ENCODE measurements around the gene ADAMTS2. TPM values are rescaled to one million over a fixed set of nuclear protein-coding genes. Genes with fewer than 3 reads are reported as not detected.

The ADAMTS2 gene
- total RNA-seq, 1 experiment from 2014 or later: 3.9 TPM

DNA sequence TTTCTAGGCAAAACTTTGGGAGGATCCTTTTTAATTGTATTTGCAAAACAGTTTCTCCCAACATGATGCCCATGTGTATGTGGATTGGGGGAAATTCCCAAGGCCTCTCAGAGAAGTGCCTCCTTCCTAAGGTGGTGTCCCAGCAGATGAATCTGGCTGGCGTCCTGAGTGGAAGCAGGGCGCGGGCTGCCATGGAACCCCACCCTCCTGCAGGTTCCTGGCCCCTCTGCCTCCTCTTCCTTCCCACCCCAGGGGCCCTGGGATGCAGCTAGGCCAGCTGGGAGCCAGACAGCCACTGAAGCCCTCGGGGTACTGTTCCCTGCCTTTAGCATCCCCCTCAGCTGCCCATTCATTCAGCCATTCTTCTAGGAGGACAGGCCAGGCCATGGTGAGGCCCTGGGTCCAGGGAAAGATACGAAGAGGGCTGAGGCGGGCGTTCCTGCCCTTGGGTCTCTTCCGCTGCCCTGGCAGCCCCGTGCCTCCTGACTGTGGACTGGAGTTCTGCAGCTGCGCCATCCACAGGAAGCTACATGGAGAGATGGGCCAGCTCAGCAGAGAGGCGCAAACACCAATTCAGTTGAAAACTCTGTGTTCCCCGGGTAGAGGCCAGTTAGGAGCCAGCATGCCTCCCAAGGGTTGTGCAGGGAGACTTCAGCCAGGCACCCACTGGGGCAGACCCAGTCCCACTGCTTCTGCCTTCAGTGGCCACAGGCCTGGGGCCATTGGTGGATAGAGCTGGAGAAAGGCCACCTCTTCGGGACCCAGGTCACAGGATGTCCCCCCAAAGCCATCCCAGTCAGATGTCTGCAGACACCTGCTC, 36.5 kb downstream of the ADAMTS2 start:
- no peaks in the 10 kb centered on the region for H3K36me3 ChIP-seq (ENCODE audit: control insufficient read depth in 1 of 2, insufficient read depth in 2 of 2, low read length in 2 of 2)
- no peak overlapping the region for H3K27ac ChIP-seq (ENCODE audit: low read depth, low read length)
- CTCF ChIA-PET: no interaction called here
- ATAC-seq (no peak), DNase-seq (ENCODE audit: low read depth, low spot score) (no peak)
- POLR2A ChIA-PET: no interaction called here
- no peak overlapping the region for H2AFZ ChIP-seq (ENCODE audit: low read depth, low read length, poor library complexity, severe bottlenecking)
- RAD21 ChIA-PET (ENCODE audit: low non-redundant PET in 1 of 2, low total read pairs in 2 of 2, uncharacterized antibody in 2 of 2, unreplicated experiment in 2 of 2): no interaction called here
- no peaks in the 10 kb centered on the region for H4K20me1 ChIP-seq (ENCODE audit: insufficient read depth)
- H3K9ac ChIP-seq (ENCODE audit: low read length): no peak overlapping the region
- H3K9me3 ChIP-seq (ENCODE audit: control insufficient read depth in 1 of 2, insufficient read depth in 1 of 2, low read depth in 1 of 2, low read length in 2 of 2): no peaks in the 10 kb centered on the region
- BruUV-seq (replicated peaks): no TSS peak
- peaks cover 7% of the 10 kb centered on the region; the same call in 1 of the 2 replicates for H3K27me3 ChIP-seq (ENCODE audit: insufficient read depth, low read length)
- TF ChIP-seq JUND (IDR thresholded peaks at IDR 0.05): no peak
- no peaks in the 10 kb centered on the region for H3K9me2 ChIP-seq (ENCODE audit: insufficient read depth)
- no peaks in the 10 kb centered on the region for H3K4me1 ChIP-seq (ENCODE audit: control insufficient read depth in 1 of 2, insufficient read depth in 2 of 2, low read length in 2 of 2)
- H3K4me3 ChIP-seq (replicated peaks in 1 of 2; ENCODE audit: low read depth in 1 of 2, low read length in 2 of 2): no peak overlapping the region
- no peaks in the 10 kb centered on the region for H3K79me2 ChIP-seq (ENCODE audit: insufficient read depth, low read length)
- no peak overlapping the region for H3K4me2 ChIP-seq (ENCODE audit: low read length)
- intact Hi-C loops (cut with micrococcal nuclease): no loop called here

DNA sequence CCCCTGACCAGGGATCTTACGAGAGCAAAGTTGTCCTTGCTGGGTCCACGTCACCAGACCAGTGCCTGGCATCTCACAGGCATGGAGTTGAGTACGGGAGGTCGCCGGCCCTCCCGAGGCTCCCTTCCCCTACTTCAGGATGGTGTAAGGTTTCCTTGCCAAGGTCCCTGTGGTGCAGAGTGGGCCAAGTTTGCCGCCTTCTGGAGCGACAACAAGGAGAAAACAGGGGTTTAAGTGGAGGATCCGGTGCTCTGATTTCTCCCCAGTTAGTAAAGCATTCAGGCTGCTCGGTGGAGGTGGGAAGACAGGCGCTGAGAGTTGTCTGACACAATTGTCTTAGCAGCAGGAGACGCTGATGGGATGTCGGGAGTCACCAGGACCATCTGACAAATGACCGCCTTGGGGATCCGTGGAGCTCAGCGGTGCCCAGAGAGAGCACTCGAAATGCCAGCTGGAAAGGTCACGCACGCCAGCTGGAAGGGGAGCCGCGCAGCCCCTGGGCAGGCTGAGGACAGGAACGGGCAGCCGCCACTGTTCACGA, 37.3 kb downstream of the ADAMTS2 start:
- no peak overlapping the region for H3K9ac ChIP-seq (ENCODE audit: low read length)
- H3K27ac ChIP-seq (ENCODE audit: low read depth, low read length): no peak overlapping the region
- no peaks in the 10 kb centered on the region for H3K9me3 ChIP-seq (ENCODE audit: control insufficient read depth in 1 of 2, insufficient read depth in 1 of 2, low read depth in 1 of 2, low read length in 2 of 2)
- CTCF ChIA-PET: no interaction called here
- H3K4me3 ChIP-seq (replicated peaks in 1 of 2; ENCODE audit: low read depth in 1 of 2, low read length in 2 of 2): no peak overlapping the region
- TF ChIP-seq ZNF274 (IDR thresholded peaks at IDR 0.05; ENCODE audit: low read depth, low read length) (no peak), POLR2AphosphoS5 (IDR thresholded peaks at IDR 0.05; ENCODE audit: low read depth, low read length) (no peak), JUND (IDR thresholded peaks at IDR 0.05) (no peak), RAD21 (IDR thresholded peaks at IDR 0.05; ENCODE audit: low read depth) (no peak), SP1 (IDR thresholded peaks at IDR 0.05; ENCODE audit: low read depth) (no peak), ELF1 (IDR thresholded peaks at IDR 0.05; ENCODE audit: borderline replicate concordance, low read depth) (no peak), FOSL1 (IDR thresholded peaks at IDR 0.05; ENCODE audit: low read depth) (no peak), EZH2 (IDR thresholded peaks at IDR 0.05) (no peak), YY1 (IDR thresholded peaks at IDR 0.05; ENCODE audit: extremely low read depth, insufficient replicate concordance, low read depth, low read length) (no peak), EGR1 (IDR thresholded peaks at IDR 0.05; ENCODE audit: low read depth) (no peak), TCF7L2 (IDR thresholded peaks at IDR 0.05; ENCODE audit: borderline replicate concordance, extremely low read depth, insufficient read depth, insufficient read length) (no peak), SRF (IDR thresholded peaks at IDR 0.05; ENCODE audit: low read depth) (no peak), CEBPB (IDR thresholded peaks at IDR 0.05; ENCODE audit: low read depth) (no peak)
- TF ChIP-seq, protein P1, sequence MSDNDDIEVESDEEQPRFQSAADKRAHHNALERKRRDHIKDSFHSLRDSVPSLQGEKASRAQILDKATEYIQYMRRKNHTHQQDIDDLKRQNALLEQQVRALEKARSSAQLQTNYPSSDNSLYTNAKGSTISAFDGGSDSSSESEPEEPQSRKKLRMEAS (IDR thresholded peaks at IDR 0.05): no peak
- TF ChIP-seq, protein P2, sequence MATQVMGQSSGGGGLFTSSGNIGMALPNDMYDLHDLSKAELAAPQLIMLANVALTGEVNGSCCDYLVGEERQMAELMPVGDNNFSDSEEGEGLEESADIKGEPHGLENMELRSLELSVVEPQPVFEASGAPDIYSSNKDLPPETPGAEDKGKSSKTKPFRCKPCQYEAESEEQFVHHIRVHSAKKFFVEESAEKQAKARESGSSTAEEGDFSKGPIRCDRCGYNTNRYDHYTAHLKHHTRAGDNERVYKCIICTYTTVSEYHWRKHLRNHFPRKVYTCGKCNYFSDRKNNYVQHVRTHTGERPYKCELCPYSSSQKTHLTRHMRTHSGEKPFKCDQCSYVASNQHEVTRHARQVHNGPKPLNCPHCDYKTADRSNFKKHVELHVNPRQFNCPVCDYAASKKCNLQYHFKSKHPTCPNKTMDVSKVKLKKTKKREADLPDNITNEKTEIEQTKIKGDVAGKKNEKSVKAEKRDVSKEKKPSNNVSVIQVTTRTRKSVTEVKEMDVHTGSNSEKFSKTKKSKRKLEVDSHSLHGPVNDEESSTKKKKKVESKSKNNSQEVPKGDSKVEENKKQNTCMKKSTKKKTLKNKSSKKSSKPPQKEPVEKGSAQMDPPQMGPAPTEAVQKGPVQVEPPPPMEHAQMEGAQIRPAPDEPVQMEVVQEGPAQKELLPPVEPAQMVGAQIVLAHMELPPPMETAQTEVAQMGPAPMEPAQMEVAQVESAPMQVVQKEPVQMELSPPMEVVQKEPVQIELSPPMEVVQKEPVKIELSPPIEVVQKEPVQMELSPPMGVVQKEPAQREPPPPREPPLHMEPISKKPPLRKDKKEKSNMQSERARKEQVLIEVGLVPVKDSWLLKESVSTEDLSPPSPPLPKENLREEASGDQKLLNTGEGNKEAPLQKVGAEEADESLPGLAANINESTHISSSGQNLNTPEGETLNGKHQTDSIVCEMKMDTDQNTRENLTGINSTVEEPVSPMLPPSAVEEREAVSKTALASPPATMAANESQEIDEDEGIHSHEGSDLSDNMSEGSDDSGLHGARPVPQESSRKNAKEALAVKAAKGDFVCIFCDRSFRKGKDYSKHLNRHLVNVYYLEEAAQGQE (IDR thresholded peaks at IDR 0.05; ENCODE audit: low read depth): no peak
- POLR2A ChIA-PET: no interaction called here
- H3K9me2 ChIP-seq (ENCODE audit: insufficient read depth): no peaks in the 10 kb centered on the region
- peaks cover 11% of the 10 kb centered on the region; the same call in 1 of the 2 replicates for H3K27me3 ChIP-seq (ENCODE audit: insufficient read depth, low read length)
- no peaks in the 10 kb centered on the region for H4K20me1 ChIP-seq (ENCODE audit: insufficient read depth)
- H3K4me1 ChIP-seq (ENCODE audit: control insufficient read depth in 1 of 2, insufficient read depth in 2 of 2, low read length in 2 of 2): no peaks in the 10 kb centered on the region
- no peaks in the 10 kb centered on the region for H3K36me3 ChIP-seq (ENCODE audit: control insufficient read depth in 1 of 2, insufficient read depth in 2 of 2, low read length in 2 of 2)
- no TSS peak for BruUV-seq (replicated peaks)
- ATAC-seq (no peak), DNase-seq (ENCODE audit: low read depth, low spot score) (no peak)
- H2AFZ ChIP-seq (ENCODE audit: low read depth, low read length, poor library complexity, severe bottlenecking): no peak overlapping the region
- intact Hi-C loops (cut with micrococcal nuclease): no loop called here
- RAD21 ChIA-PET (ENCODE audit: low non-redundant PET in 1 of 2, low total read pairs in 2 of 2, uncharacterized antibody in 2 of 2, unreplicated experiment in 2 of 2): no interaction called here
- no peak overlapping the region for H3K4me2 ChIP-seq (ENCODE audit: low read length)
- no peaks in the 10 kb centered on the region for H3K79me2 ChIP-seq (ENCODE audit: insufficient read depth, low read length)

Measured in HCT116 (cell line).